ENCODE measurements around the gene COMMD7. TPM values are rescaled to one million over a fixed set of nuclear protein-coding genes. Genes with fewer than 3 reads are reported as not detected.

COMMD7 gene
- total RNA-seq: 62.7 and 75.0 TPM in 2 replicates
- 106 and 118 TPM in 2 replicates for polyA plus RNA-seq

- H3K4me3 ChIP-seq: peak within 1 kb of the TSS; percentile 97
- WGBS (ENCODE audit: low lambda C conversion rate, missing lambda C conversion rate): 2% methylated on average over 63 of the region's 64 CpGs
- H3K27me3 ChIP-seq: no peaks in the 10 kb centered on the region
- peak within 1 kb of the TSS; percentile 95 for H2AFZ ChIP-seq
- H3K79me2 ChIP-seq: peaks cover 40% of the 10 kb centered on the region
- peak within 1 kb of the TSS; percentile 87 for H3K4me2 ChIP-seq
- H4K20me1 ChIP-seq (ENCODE audit: insufficient read depth, poor library complexity, severe bottlenecking): no peaks in the 10 kb centered on the region
- TF ChIP-seq EZH2 (IDR thresholded peaks at IDR 0.05; ENCODE audit: borderline replicate concordance) (no peak), CTCF (IDR thresholded peaks at IDR 0.05; ENCODE audit: poor library complexity) (no peak), EZH2phosphoT487 (IDR thresholded peaks at IDR 0.05; ENCODE audit: low read depth, severe bottlenecking, unreplicated experiment) (no peak)
- no peaks in the 10 kb centered on the region for H3K9me3 ChIP-seq (ENCODE audit: low read depth)
- H3K36me3 ChIP-seq (replicated peaks; ENCODE audit: insufficient read depth, low read depth): no peaks in the 10 kb centered on the region
- peaks cover 8% of the 10 kb centered on the region for H3K4me1 ChIP-seq (ENCODE audit: insufficient read depth)
- H3K27ac ChIP-seq: peak within 1 kb of the TSS; percentile 73
- peak; percentile 83 for DNase-seq (ENCODE audit: low spot score)
- no peaks in the 10 kb centered on the region for H3K9me2 ChIP-seq (replicated peaks; ENCODE audit: insufficient read depth)
Observed at GRCh38 chr20:32743237-32744112, at the start of gene COMMD7. Gene COMMD7 (minus strand): TSS chr20:32743467. CDS start chr20:32743391, 76 bp downstream.

GRCh38 chr20:32792731-32793458, 49.6 kb upstream of the COMMD7 start:
- H3K27ac ChIP-seq: no peak overlapping the region
- no peak overlapping the region for H3K4me2 ChIP-seq

GRCh38 chr20:32792316-32792715, 49.0 kb upstream of the COMMD7 start:
- Histone ChIP-seq H4K20me1 (ENCODE audit: insufficient read depth, poor library complexity, severe bottlenecking) (no peaks in the 10 kb centered on the region), H3K4me1 (ENCODE audit: insufficient read depth) (peaks cover 10% of the 10 kb centered on the region), H3K79me2 (no peaks in the 10 kb centered on the region), H3K36me3 (replicated peaks; ENCODE audit: insufficient read depth, low read depth) (no peaks in the 10 kb centered on the region), H3K9me3 (ENCODE audit: low read depth) (no peaks in the 10 kb centered on the region), H3K4me3 (no peak overlapping the region), H3K4me2 (no peak overlapping the region), H2AFZ (no peak overlapping the region), H3K27me3 (no peaks in the 10 kb centered on the region), H3K9me2 (replicated peaks; ENCODE audit: insufficient read depth) (no peaks in the 10 kb centered on the region), H3K27ac (no peak overlapping the region)
- WGBS (ENCODE audit: low lambda C conversion rate, missing lambda C conversion rate): 72% methylated on average over 3 of the region's 3 CpGs
- no peak for TF ChIP-seq EZH2 (IDR thresholded peaks at IDR 0.05; ENCODE audit: borderline replicate concordance)
- no peak for TF ChIP-seq EZH2phosphoT487 (IDR thresholded peaks at IDR 0.05; ENCODE audit: low read depth, severe bottlenecking, unreplicated experiment)
- no peak for TF ChIP-seq CTCF (IDR thresholded peaks at IDR 0.05; ENCODE audit: poor library complexity)
- DNase-seq (ENCODE audit: low spot score): peak; percentile 58

More at GRCh38 chr20:32792731-32793458, 49.6 kb upstream of the COMMD7 start:
- Histone ChIP-seq H3K4me1 (ENCODE audit: insufficient read depth) (peaks cover 10% of the 10 kb centered on the region), H3K36me3 (replicated peaks; ENCODE audit: insufficient read depth, low read depth) (no peaks in the 10 kb centered on the region), H2AFZ (no peak overlapping the region), H3K27me3 (no peaks in the 10 kb centered on the region), H4K20me1 (ENCODE audit: insufficient read depth, poor library complexity, severe bottlenecking) (no peaks in the 10 kb centered on the region), H3K9me2 (replicated peaks; ENCODE audit: insufficient read depth) (no peaks in the 10 kb centered on the region), H3K9me3 (ENCODE audit: low read depth) (no peaks in the 10 kb centered on the region), H3K4me3 (no peak overlapping the region), H3K79me2 (no peaks in the 10 kb centered on the region)
- no peak for DNase-seq (ENCODE audit: low spot score)
- 95% methylated on average over 13 of the region's 13 CpGs for WGBS (ENCODE audit: low lambda C conversion rate, missing lambda C conversion rate)
- TF ChIP-seq EZH2 (IDR thresholded peaks at IDR 0.05; ENCODE audit: borderline replicate concordance) (no peak), CTCF (IDR thresholded peaks at IDR 0.05; ENCODE audit: poor library complexity) (no peak), EZH2phosphoT487 (IDR thresholded peaks at IDR 0.05; ENCODE audit: low read depth, severe bottlenecking, unreplicated experiment) (no peak)

Data from hepatocyte (in vitro differentiated cells).